ENCODE data around the gene CHST7.

DNA sequence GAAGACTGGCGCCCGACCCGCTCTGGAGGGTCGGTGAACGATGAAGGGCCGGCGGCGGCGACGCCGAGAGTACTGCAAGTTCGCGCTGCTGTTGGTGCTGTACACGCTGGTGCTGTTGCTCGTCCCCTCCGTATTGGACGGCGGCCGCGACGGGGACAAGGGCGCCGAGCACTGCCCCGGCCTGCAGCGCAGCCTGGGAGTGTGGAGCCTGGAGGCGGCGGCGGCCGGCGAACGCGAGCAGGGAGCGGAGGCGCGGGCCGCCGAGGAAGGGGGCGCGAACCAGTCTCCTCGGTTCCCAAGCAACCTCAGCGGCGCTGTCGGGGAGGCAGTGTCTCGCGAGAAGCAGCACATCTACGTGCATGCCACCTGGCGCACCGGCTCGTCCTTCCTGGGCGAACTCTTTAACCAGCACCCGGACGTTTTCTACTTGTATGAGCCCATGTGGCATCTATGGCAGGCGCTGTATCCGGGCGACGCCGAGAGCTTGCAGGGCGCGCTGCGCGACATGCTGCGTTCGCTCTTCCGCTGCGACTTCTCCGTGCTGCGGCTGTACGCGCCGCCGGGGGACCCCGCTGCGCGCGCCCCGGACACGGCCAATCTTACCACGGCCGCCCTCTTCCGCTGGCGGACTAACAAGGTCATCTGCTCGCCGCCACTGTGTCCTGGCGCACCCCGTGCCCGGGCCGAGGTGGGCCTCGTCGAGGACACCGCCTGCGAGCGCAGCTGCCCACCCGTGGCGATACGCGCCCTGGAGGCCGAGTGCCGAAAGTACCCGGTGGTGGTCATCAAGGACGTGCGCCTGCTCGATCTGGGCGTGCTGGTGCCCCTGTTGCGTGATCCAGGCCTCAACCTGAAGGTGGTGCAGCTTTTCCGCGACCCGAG, 568 bp downstream of the CHST7 start:
- TF ChIP-seq, protein P1, sequence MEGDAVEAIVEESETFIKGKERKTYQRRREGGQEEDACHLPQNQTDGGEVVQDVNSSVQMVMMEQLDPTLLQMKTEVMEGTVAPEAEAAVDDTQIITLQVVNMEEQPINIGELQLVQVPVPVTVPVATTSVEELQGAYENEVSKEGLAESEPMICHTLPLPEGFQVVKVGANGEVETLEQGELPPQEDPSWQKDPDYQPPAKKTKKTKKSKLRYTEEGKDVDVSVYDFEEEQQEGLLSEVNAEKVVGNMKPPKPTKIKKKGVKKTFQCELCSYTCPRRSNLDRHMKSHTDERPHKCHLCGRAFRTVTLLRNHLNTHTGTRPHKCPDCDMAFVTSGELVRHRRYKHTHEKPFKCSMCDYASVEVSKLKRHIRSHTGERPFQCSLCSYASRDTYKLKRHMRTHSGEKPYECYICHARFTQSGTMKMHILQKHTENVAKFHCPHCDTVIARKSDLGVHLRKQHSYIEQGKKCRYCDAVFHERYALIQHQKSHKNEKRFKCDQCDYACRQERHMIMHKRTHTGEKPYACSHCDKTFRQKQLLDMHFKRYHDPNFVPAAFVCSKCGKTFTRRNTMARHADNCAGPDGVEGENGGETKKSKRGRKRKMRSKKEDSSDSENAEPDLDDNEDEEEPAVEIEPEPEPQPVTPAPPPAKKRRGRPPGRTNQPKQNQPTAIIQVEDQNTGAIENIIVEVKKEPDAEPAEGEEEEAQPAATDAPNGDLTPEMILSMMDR (IDR thresholded peaks at IDR 0.05), result peak; percentile 37
- peak; percentile 65; the same call in 1 of the 2 replicates for TF ChIP-seq SIN3A (IDR thresholded peaks at IDR 0.05; ENCODE audit: borderline replicate concordance, insufficient read depth, low read depth, low read length)
